Measurements from ENCODE around the gene DCDC2C. TPM values are rescaled to one million over a fixed set of nuclear protein-coding genes. Genes with fewer than 3 reads are reported as not detected.

DCDC2C gene
- total and polyA plus RNA-seq, 2 donors (not counting 3 experiments of a cell fraction or from before 2014, with no cell fraction given), result not detected

DNA sequence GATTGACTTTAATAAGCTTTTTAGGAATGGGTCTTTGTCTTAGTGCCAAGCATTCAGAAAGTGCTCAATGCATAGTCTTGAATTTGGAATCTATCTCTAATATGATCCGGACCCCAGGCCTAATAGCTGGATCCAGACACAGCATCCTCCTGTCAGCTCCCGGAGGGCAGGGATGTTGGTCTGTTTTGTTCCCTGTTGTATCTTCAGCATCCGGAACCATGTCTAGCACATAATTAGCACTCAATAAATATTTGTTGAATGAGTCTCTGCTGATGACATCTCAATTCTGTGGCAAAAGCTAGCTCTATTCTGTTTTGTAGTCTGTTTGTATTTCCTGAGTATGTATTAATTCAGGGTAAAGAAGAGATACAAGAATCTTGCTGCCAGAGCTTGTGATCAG lies 169.1 kb downstream of the DCDC2C start:
- TF ChIP-seq JUN (IDR thresholded peaks at IDR 0.05; ENCODE audit: borderline replicate concordance, insufficient read depth, insufficient read length, low read depth), result no peak
- no peak for TF ChIP-seq MYC (IDR thresholded peaks at IDR 0.05; ENCODE audit: low read depth, low read length)
- no peak for TF ChIP-seq POLR2A (IDR thresholded peaks at IDR 0.05; ENCODE audit: low read depth, low read length)
- no peak for TF ChIP-seq POLR2AphosphoS5 (IDR thresholded peaks at IDR 0.05; ENCODE audit: insufficient read depth, low read depth, low read length)
- no peak for TF ChIP-seq GATA2 (IDR thresholded peaks at IDR 0.05; ENCODE audit: insufficient read depth, insufficient read length, low read depth, low read length)
- TF ChIP-seq FOS (IDR thresholded peaks at IDR 0.05; ENCODE audit: borderline replicate concordance, insufficient read depth, low read length), result no peak
- TF ChIP-seq, protein P1, sequence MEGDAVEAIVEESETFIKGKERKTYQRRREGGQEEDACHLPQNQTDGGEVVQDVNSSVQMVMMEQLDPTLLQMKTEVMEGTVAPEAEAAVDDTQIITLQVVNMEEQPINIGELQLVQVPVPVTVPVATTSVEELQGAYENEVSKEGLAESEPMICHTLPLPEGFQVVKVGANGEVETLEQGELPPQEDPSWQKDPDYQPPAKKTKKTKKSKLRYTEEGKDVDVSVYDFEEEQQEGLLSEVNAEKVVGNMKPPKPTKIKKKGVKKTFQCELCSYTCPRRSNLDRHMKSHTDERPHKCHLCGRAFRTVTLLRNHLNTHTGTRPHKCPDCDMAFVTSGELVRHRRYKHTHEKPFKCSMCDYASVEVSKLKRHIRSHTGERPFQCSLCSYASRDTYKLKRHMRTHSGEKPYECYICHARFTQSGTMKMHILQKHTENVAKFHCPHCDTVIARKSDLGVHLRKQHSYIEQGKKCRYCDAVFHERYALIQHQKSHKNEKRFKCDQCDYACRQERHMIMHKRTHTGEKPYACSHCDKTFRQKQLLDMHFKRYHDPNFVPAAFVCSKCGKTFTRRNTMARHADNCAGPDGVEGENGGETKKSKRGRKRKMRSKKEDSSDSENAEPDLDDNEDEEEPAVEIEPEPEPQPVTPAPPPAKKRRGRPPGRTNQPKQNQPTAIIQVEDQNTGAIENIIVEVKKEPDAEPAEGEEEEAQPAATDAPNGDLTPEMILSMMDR (IDR thresholded peaks at IDR 0.05; ENCODE audit: extremely low read depth in 1 of 2, insufficient read depth in 1 of 2, low read depth in 1 of 2, low read length in 2 of 2), result no peak
- TF ChIP-seq, protein P2, sequence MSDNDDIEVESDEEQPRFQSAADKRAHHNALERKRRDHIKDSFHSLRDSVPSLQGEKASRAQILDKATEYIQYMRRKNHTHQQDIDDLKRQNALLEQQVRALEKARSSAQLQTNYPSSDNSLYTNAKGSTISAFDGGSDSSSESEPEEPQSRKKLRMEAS (IDR thresholded peaks at IDR 0.05; ENCODE audit: insufficient read depth, insufficient read length), result no peak
- TF ChIP-seq EZH2 (IDR thresholded peaks at IDR 0.05; ENCODE audit: borderline replicate concordance, low read depth, low read length, severe bottlenecking), result no peak
- Histone ChIP-seq H3K9ac (replicated peaks; ENCODE audit: extremely low read depth, insufficient read depth, low read length) (no peak overlapping the region), H3K36me3 (ENCODE audit: control insufficient read depth in 2 of 2, extremely low read depth in 1 of 2, insufficient read depth in 2 of 2, low read length in 2 of 2) (no peaks in the 10 kb centered on the region), H3K9me1 (replicated peaks; ENCODE audit: control insufficient read depth, extremely low read depth, insufficient read depth, low read length) (no peaks in the 10 kb centered on the region), H3K27me3 (ENCODE audit: control insufficient read depth in 2 of 2, insufficient read depth in 2 of 2, low read length in 2 of 2) (no peaks in the 10 kb centered on the region), H3K27ac (ENCODE audit: insufficient read depth, low read depth, low read length) (no peak overlapping the region), H3K4me2 (ENCODE audit: insufficient read depth, low read length) (no peak overlapping the region), H3K4me3 (replicated peaks in 1 of 3; ENCODE audit: insufficient read depth in 1 of 3, low read depth in 1 of 3, low read length in 3 of 3) (no peak overlapping the region), H2AFZ (ENCODE audit: low read depth, low read length) (no peak overlapping the region), H3K4me1 (ENCODE audit: control insufficient read depth, extremely low read depth, insufficient read depth, low read length) (no peaks in the 10 kb centered on the region), H4K20me1 (replicated peaks; ENCODE audit: control insufficient read depth, extremely low read depth, insufficient read depth, low read length) (no peaks in the 10 kb centered on the region), H3K9me3 (replicated peaks; ENCODE audit: control insufficient read depth, insufficient read depth, low read length) (no peaks in the 10 kb centered on the region), H3K79me2 (ENCODE audit: control insufficient read depth, insufficient read depth, low read length) (no peaks in the 10 kb centered on the region)
- POLR2A ChIA-PET, result no interaction called here
- CTCF ChIA-PET, result no interaction called here
- DNase-seq (ENCODE audit: low read depth, low spot score) (no peak), FAIRE-seq (no peak)
- intact Hi-C loops (cut with micrococcal nuclease) (no loop called here), dilution Hi-C loops (cut with MboI; ENCODE audit: extremely low pct_ligation_motif_present, low sequenced_read_pairs) (no loop called here)
- no TSS peak for BruUV-seq (replicated peaks)
